SJSA1 (cell line): ENCODE data around the gene FOXE1. TPM values are rescaled to one million over a fixed set of nuclear protein-coding genes. Genes with fewer than 3 reads are reported as not detected.
A peak's percentile ranks its signal among the peaks of the same experiment; 100 is the strongest.

Experiments used
- DNase-seq, 2 experiments: peaks; one replicate each; pipeline ENCODE4 v3.0.0-alpha.2; 2015 to 2020; ENCODE audit warnings: low spot score in 2 of 2, low read depth in 1 of 2
- H3K27ac ChIP-seq: fragments of 250-450 bp; sonication (Bioruptor Pico); 2 replicates; pipeline ENCODE4 v1.5.1; 2020; ENCODE audit warnings: mild to moderate bottlenecking, moderate library complexity
- H3K27me3 ChIP-seq: fragments of 250-450 bp; sonication (Bioruptor Pico); replicated peaks from 2 replicates; pipeline ENCODE4 v1.5.1; 2020; ENCODE audit warnings: mild to moderate bottlenecking, moderate library complexity
- H3K36me3 ChIP-seq: fragments of 250-450 bp; sonication (Bioruptor Pico); 2 replicates; pipeline ENCODE4 v1.5.1; 2020; ENCODE audit warnings: mild to moderate bottlenecking
- H3K4me1 ChIP-seq: fragments of 250-450 bp; sonication (Bioruptor Pico); replicated peaks from 2 replicates; pipeline ENCODE4 v1.6.1; 2021; ENCODE audit warnings: mild to moderate bottlenecking
- H3K4me3 ChIP-seq: fragments of 250-450 bp; sonication (Bioruptor Pico); 2 replicates; pipeline ENCODE4 v1.5.1; 2020; ENCODE audit warnings: mild to moderate bottlenecking
- H3K9me3 ChIP-seq: fragments of 250-450 bp; sonication (Bioruptor Pico); replicated peaks from 2 replicates; pipeline ENCODE4 v1.5.1; 2020; ENCODE audit warnings: mild to moderate bottlenecking
- total RNA-seq: library from RNA; depleted of rRNA; stranded (reverse); fragments of >200 nt; shearing (Covaris generic); gene quantifications from 2 replicates; pipeline ENCODE4 v1.2.3, GENCODE V29; 2014

Gene FOXE1
- total RNA-seq, 1 experiment from 2014 or later, result 4.7 TPM

DNA sequence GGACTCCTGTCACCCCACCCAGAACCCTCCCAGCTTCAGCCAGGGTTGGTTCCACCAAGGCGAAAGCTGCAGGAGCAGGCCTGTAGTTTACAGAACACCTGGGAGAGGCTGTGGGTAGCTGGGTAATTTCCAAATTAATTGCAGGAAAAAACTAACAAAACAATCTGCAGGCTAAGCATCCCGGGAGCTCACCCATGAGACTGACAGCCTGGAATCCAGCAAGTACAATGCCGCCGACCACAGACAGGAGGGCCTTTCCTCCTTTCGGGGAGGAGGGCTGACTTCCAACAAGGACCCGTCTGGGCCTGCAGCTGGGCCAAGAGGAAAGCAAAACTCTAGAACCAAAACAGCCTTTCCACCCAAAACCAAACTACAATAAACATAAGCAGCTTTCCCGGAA lies 10.3 kb downstream of the FOXE1 start:
- no peaks in the 10 kb centered on the region for H3K36me3 ChIP-seq
- H3K4me1 ChIP-seq, result peaks cover 18% of the 10 kb centered on the region
- DNase-seq, result peak in 1 of 2 experiments; percentile 54
- H3K4me3 ChIP-seq, result no peak overlapping the region
- no peak overlapping the region for H3K27ac ChIP-seq
- H3K9me3 ChIP-seq, result no peaks in the 10 kb centered on the region
- no peaks in the 10 kb centered on the region for H3K27me3 ChIP-seq

DNA sequence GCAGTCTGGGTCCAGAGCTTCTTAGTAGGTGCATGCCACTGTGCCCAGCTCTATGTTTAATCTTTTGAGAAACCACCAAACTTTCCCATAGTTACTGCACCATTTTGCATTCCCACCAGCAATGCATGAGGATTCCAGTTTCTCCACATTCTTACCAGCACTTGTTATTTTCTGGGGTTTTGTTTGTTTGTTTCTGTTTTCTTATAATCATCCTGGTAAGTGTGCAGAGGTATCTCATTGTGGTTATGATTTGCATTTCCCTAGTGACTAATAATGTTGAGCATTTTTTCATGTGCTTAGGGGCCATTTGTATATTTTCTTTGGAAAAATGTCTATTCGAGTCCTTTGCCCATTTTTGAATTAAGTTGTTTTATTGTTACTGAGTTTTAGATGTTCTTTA lies 11.4 kb downstream of the FOXE1 start:
- peaks cover 18% of the 10 kb centered on the region for H3K4me1 ChIP-seq
- no peaks in the 10 kb centered on the region for H3K27me3 ChIP-seq
- no peak overlapping the region for H3K27ac ChIP-seq
- no peak overlapping the region for H3K4me3 ChIP-seq
- peak in 1 of 2 experiments; percentile 69 for DNase-seq
- H3K9me3 ChIP-seq, result no peaks in the 10 kb centered on the region
- no peaks in the 10 kb centered on the region for H3K36me3 ChIP-seq

DNA sequence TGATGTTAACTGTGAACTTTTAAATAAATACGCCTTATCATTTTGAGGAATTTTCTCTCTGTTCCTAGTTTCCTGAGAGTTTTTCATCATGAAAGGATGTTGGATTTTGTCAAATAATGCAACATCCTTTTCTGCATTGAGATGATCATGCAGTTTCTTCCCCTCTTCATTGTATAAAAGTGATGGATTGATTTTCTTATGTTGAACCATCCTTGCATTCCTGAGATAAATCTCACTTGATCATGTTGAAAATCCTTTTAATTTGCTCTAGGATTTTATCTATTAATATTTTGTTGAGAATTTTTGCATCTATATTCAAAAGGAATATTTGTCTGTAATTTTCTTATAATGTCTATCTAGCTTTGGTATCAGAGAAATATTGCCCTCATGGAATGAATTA lies 13.3 kb downstream of the FOXE1 start:
- Histone ChIP-seq H3K27ac (no peak overlapping the region), H3K36me3 (no peaks in the 10 kb centered on the region), H3K4me1 (peaks cover 23% of the 10 kb centered on the region), H3K4me3 (no peak overlapping the region), H3K9me3 (no peaks in the 10 kb centered on the region), H3K27me3 (no peaks in the 10 kb centered on the region)
- no peak for DNase-seq

DNA sequence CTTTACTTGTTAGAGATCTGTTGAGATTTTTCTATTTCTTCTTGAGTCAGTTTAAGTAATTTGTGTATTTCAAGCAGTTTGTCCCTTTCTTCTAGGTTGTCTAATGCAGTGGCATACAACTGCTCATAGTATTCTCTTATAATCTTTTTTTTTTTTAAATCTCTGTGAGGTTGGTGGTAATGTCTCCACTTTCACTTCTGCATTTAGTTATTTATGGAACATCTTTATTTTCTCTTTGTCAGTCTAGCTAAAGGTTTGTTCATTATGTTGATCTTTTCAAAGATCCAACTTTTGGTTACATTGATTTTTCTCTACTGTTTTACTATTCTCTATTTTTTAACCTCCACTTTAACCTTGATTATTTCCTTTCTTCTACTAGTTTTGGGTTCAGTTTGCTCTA lies 13.8 kb downstream of the FOXE1 start:
- DNase-seq, result no peak
- peaks cover 23% of the 10 kb centered on the region for H3K4me1 ChIP-seq
- no peak overlapping the region for H3K27ac ChIP-seq
- no peaks in the 10 kb centered on the region for H3K27me3 ChIP-seq
- H3K4me3 ChIP-seq, result no peak overlapping the region
- no peaks in the 10 kb centered on the region for H3K36me3 ChIP-seq
- H3K9me3 ChIP-seq, result no peaks in the 10 kb centered on the region

DNA sequence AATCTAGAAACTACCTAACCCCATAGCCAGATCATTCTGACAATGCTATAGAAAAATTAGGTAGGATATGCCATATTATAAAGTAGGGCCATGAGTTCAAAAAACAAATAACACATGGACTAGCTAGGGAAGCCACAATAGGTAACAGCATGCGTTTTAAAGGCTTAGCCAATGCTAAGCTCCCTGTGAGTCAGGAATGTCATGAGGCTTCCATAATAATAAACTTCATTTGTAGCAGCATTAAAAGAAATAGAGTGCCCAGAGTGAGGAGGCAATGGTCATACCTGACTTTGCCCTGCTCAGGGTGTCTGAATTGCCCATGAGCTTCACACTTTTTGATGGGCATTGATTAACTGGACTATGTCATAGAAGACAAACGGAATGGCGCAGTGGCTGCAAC lies 15.8 kb downstream of the FOXE1 start:
- H3K27ac ChIP-seq, result no peak overlapping the region
- no peaks in the 10 kb centered on the region for H3K27me3 ChIP-seq
- peaks cover 16% of the 10 kb centered on the region for H3K4me1 ChIP-seq
- no peaks in the 10 kb centered on the region for H3K36me3 ChIP-seq
- no peaks in the 10 kb centered on the region for H3K9me3 ChIP-seq
- H3K4me3 ChIP-seq, result no peak overlapping the region
- peak in 1 of 2 experiments; percentile 4 for DNase-seq

DNA sequence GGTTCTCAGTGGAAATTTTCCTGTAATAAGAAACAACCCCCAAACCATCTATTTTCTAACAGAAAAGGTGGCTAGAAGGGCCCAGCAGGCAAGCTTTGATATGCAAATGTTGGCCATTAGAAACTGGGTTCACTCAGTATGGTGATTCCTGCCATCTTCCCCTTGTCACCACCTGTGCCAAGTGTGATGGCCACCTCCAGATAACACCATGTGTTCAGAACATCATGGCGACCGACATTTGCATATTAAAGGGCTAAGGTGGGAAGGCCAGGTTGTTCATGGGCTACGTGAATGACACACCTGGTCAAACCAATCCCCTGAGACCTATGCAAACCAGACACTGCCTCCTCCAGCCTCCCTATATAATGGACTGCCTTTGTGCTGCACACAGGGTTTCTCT lies 20.4 kb downstream of the FOXE1 start:
- no peaks in the 10 kb centered on the region for H3K36me3 ChIP-seq
- no peaks in the 10 kb centered on the region for H3K9me3 ChIP-seq
- H3K4me3 ChIP-seq, result no peak overlapping the region
- no peak overlapping the region for H3K27ac ChIP-seq
- H3K27me3 ChIP-seq, result no peaks in the 10 kb centered on the region
- H3K4me1 ChIP-seq, result peaks cover 25% of the 10 kb centered on the region
- DNase-seq, result no peak

DNA sequence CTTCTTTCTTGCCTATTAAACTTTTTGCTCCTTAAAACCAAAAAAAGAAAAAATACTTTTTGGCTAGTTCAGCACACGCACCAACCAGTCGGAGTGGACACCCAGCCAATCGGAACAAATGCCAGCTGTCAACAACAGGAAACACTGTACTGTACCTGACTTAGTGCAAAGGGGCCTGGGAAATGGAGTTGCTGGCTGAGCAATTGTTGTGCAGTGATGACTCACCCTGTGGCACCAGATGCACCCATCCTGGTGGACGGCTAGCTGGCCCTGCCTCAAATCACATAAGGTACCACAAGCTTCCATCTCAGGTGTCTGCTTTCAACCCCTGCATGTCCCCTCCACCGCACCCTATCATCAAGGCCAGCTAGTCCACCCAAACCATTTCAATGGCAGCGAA lies 20.9 kb downstream of the FOXE1 start:
- no peak overlapping the region for H3K4me3 ChIP-seq
- DNase-seq, result no peak
- H3K27me3 ChIP-seq, result no peaks in the 10 kb centered on the region
- peaks cover 25% of the 10 kb centered on the region for H3K4me1 ChIP-seq
- no peak overlapping the region for H3K27ac ChIP-seq
- H3K9me3 ChIP-seq, result no peaks in the 10 kb centered on the region
- no peaks in the 10 kb centered on the region for H3K36me3 ChIP-seq

DNA sequence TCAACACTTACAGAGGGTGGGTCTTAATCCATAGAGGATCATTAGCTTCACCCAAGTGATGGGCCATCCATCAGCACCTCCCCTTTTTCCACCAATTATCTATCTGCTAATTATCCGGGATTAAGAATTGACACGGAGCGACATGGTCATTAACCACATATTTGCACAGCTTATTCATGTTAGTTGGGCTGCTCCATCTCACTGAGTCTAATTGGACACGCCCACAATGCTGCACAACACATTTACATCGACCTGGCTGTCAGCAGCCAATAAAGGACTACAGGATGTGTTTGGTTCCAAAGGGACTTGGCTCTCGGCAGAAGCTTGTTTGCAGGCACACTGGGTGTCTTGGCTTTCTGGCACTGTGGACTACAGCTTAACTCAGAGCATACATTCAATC lies 21.6 kb downstream of the FOXE1 start:
- H3K4me3 ChIP-seq, result no peak overlapping the region
- H3K27ac ChIP-seq, result no peak overlapping the region
- H3K4me1 ChIP-seq, result peaks cover 25% of the 10 kb centered on the region
- DNase-seq, result no peak
- H3K36me3 ChIP-seq, result no peaks in the 10 kb centered on the region
- H3K9me3 ChIP-seq, result no peaks in the 10 kb centered on the region
- no peaks in the 10 kb centered on the region for H3K27me3 ChIP-seq

DNA sequence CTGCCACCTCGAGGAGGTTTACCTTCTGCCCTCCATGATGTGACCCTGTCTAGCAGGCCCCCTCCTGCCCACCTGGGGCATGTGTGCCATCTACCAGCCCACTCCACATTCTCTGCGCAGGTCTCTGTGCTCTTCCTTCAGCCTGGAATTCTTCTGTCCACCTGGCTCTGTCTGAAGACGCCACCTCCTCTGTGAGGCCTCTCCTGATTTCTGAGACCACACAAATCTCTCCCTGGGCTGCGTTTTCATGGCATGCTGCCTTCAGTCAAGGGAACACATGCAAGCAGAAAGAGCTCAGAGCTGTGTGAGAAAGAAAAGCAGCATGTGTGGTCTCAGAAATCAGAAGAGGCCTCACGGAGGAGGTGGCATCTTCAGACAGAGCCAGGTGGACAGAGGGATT lies 22.1 kb downstream of the FOXE1 start:
- Histone ChIP-seq H3K9me3 (no peaks in the 10 kb centered on the region), H3K27ac (no peak overlapping the region), H3K4me3 (no peak overlapping the region), H3K4me1 (peaks cover 25% of the 10 kb centered on the region), H3K27me3 (no peaks in the 10 kb centered on the region), H3K36me3 (no peaks in the 10 kb centered on the region)
- DNase-seq, result no peak

DNA sequence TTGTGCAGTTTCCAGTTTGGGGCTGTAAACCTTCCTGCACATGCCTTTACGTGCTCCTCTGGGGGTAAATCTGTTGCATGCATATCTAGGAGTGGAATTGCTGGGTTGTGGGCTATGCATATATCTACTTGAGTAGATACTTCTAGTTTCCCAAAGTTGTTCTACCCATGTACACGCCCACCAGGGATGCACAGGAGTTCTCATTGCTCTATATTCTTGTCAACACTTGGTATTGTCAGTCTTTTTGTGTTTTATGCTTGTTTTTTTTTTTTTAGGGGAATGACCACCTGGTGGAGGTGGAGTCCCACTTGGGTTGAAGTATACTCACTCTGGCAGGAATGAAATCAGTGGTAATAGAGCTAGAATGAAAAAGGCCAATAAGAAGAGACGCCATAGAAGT lies 23.0 kb downstream of the FOXE1 start:
- H3K27me3 ChIP-seq, result no peaks in the 10 kb centered on the region
- no peak for DNase-seq
- peaks cover 22% of the 10 kb centered on the region for H3K4me1 ChIP-seq
- no peaks in the 10 kb centered on the region for H3K9me3 ChIP-seq
- H3K36me3 ChIP-seq, result no peaks in the 10 kb centered on the region
- H3K4me3 ChIP-seq, result no peak overlapping the region
- no peak overlapping the region for H3K27ac ChIP-seq

DNA sequence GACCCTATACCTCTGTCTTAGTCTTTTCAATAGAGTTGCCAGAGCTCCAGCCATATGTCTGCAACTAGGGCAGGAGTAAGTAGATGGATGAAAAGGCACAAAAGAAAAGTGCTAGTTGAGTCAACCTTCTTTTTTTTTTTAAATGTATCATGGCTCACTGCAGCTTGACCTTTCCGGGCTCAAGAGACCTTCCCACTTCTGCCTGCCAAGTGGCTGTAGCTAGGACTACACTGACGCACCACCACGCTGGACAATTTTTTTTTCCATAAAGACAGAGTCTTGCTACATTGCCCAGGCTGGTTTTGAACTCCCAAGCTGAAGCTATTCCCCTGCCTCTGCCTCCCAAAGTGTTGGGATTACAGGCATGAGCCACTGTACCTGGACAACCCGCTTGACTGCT lies 27.3 kb downstream of the FOXE1 start:
- Histone ChIP-seq H3K36me3 (no peaks in the 10 kb centered on the region), H3K9me3 (no peaks in the 10 kb centered on the region), H3K4me1 (peaks cover 17% of the 10 kb centered on the region), H3K27ac (no peak overlapping the region), H3K4me3 (no peak overlapping the region), H3K27me3 (no peaks in the 10 kb centered on the region)
- no peak for DNase-seq

DNA sequence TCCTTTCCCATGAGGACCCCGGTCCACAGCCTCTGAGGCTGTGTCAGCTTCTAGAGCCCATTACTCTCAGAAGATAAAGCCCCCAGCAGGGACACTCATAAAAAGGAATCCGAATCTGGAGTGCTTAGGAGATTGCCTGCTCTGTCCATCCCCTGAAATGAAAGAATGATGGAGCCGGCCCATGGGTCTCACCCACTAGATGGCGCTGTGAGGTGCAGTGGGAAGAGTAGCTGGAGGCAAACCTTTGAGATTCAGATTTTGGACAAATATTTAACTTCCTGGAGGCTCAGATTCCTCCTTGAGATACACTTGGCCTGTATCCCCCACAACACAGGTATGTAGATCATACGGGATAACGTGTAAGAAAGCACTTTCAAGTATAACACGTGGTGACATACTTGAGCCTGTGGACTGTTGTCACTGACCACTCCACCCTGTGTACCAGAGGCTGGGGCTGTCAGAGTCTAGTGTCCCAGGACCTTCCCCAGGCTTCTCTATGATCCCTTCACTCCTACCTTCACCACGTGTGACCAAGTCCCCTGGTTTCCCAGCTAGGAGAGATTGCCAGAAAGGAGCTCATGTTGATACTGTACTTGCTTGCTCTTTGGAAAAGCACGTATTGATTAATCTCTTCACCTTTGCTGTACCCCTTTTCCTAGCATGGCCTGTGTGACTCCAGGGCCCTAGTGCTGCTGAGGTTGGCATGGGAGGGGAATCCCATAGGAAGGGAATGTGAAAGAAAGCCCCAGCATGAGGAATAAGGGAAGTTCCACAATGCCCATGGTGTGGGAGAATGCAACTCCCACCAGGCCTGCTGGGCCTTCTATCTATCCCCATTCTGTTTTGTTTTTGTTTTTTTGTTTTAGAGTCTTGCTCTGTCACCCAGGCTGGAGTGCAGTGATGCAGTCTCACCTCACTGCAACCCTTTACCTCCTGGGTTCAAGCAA lies 37.2 kb downstream of the FOXE1 start:
- no peaks in the 10 kb centered on the region for H3K9me3 ChIP-seq
- H3K4me1 ChIP-seq, result no peaks in the 10 kb centered on the region
- H3K36me3 ChIP-seq, result no peaks in the 10 kb centered on the region
- no peaks in the 10 kb centered on the region for H3K27me3 ChIP-seq
- no peak overlapping the region for H3K27ac ChIP-seq
- no peak for DNase-seq
- no peak overlapping the region for H3K4me3 ChIP-seq

DNA sequence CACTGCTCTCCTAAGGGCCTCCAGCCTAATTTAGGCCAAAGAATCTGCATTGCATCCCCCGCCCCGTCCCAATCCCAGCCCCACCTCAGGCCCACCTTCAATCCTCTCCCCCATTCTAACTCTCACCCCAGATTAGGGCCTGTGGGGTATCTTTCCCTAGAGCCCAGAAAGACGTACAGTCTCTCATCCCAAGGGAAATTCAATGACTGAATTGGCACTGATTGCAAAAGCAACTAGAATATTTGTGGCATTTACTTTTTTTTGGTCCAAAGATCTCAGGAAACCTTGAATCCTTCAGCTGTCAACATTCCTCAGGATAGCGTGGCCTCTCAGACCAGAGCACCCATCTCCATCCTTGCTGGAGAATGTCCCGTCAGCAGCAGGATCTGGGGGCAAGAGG lies 38.7 kb downstream of the FOXE1 start:
- Histone ChIP-seq H3K9me3 (no peaks in the 10 kb centered on the region), H3K4me3 (no peak overlapping the region), H3K27me3 (no peaks in the 10 kb centered on the region), H3K27ac (no peak overlapping the region), H3K4me1 (no peaks in the 10 kb centered on the region), H3K36me3 (no peaks in the 10 kb centered on the region)
- DNase-seq, result no peak

DNA sequence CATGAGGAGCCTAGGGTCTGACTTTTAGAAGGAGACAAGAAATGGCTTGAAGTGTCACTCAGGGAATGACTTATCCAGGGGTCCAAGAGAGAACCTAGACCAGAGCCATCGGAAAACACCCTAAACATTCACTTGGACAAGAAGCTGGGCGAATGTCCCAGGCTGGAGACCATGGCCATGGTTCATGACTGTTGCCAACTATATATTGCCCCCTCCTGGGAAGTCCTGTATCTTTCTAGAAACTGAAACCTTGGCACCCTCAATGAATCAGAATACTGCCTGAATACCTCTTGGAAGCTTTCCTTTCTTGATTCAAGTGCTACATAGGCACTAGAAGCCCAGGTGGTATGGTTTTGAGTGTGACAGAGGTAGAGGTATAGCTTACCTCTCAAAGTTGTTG lies 39.4 kb downstream of the FOXE1 start:
- Histone ChIP-seq H3K4me1 (no peaks in the 10 kb centered on the region), H3K36me3 (no peaks in the 10 kb centered on the region), H3K27me3 (no peaks in the 10 kb centered on the region), H3K4me3 (no peak overlapping the region), H3K27ac (no peak overlapping the region), H3K9me3 (no peaks in the 10 kb centered on the region)
- no peak for DNase-seq

DNA sequence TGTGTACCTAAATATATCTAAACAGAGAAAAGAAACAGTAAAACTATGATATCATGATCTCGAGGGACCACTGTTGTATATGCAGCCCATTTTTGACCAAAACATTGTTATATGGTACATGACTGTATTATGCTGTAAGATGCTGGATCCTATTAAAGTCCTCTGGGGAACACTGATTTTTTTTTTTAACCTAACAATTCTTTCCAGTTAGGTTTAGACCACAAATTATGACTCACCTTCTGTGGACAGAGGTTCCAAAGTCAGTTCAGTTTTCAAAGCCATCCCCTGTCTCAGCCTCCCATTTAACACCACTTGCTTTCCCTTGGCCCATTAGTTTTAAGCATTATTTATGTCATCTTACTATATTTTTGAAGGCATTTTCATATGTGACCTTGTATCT lies 42.2 kb downstream of the FOXE1 start:
- Histone ChIP-seq H3K9me3 (no peaks in the 10 kb centered on the region), H3K36me3 (no peaks in the 10 kb centered on the region), H3K27me3 (no peaks in the 10 kb centered on the region), H3K4me1 (no peaks in the 10 kb centered on the region), H3K27ac (no peak overlapping the region), H3K4me3 (no peak overlapping the region)
- no peak for DNase-seq
